ENCODE measurements around the gene MAGI2. TPM values are rescaled to one million over a fixed set of nuclear protein-coding genes. Genes with fewer than 3 reads are reported as not detected.

The MAGI2 gene
- total and polyA plus RNA-seq, 2 donors (not counting 3 experiments of a cell fraction or from before 2014, with no cell fraction given), result 0.28 to 6.0 TPM

DNA sequence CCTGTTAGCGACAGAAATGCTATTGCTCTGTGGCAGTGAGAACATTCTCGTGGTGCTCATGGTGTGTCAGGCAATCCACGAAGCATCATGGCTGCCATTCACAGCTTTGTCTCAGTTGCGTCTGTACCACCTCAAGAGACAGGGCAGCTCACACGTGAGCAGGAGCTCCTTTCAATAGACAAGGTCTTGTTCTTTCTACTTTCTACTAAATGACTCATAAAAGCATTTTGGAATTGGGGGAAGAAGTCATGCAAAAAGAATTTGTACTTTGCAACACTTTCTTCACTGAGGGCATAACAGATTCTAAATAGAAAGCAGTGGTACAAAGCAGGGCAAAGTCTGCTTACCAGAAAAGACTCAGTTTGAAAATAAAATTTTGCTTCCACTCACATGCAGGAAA, 1016.3 kb downstream of the MAGI2 start:
- TF ChIP-seq GATA2 (IDR thresholded peaks at IDR 0.05; ENCODE audit: insufficient read depth, insufficient read length, low read depth, low read length) (no peak), FOS (IDR thresholded peaks at IDR 0.05; ENCODE audit: borderline replicate concordance, insufficient read depth, low read length) (no peak), MYC (IDR thresholded peaks at IDR 0.05; ENCODE audit: low read depth, low read length) (no peak), POLR2AphosphoS5 (IDR thresholded peaks at IDR 0.05; ENCODE audit: insufficient read depth, low read depth, low read length) (no peak), EZH2 (IDR thresholded peaks at IDR 0.05; ENCODE audit: borderline replicate concordance, low read depth, low read length, severe bottlenecking) (no peak), POLR2A (IDR thresholded peaks at IDR 0.05; ENCODE audit: low read depth, low read length) (no peak), JUN (IDR thresholded peaks at IDR 0.05; ENCODE audit: borderline replicate concordance, insufficient read depth, insufficient read length, low read depth) (no peak)
- TF ChIP-seq, protein P1, sequence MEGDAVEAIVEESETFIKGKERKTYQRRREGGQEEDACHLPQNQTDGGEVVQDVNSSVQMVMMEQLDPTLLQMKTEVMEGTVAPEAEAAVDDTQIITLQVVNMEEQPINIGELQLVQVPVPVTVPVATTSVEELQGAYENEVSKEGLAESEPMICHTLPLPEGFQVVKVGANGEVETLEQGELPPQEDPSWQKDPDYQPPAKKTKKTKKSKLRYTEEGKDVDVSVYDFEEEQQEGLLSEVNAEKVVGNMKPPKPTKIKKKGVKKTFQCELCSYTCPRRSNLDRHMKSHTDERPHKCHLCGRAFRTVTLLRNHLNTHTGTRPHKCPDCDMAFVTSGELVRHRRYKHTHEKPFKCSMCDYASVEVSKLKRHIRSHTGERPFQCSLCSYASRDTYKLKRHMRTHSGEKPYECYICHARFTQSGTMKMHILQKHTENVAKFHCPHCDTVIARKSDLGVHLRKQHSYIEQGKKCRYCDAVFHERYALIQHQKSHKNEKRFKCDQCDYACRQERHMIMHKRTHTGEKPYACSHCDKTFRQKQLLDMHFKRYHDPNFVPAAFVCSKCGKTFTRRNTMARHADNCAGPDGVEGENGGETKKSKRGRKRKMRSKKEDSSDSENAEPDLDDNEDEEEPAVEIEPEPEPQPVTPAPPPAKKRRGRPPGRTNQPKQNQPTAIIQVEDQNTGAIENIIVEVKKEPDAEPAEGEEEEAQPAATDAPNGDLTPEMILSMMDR (IDR thresholded peaks at IDR 0.05; ENCODE audit: extremely low read depth in 1 of 2, insufficient read depth in 1 of 2, low read depth in 1 of 2, low read length in 2 of 2), result no peak
- TF ChIP-seq, protein P2, sequence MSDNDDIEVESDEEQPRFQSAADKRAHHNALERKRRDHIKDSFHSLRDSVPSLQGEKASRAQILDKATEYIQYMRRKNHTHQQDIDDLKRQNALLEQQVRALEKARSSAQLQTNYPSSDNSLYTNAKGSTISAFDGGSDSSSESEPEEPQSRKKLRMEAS (IDR thresholded peaks at IDR 0.05; ENCODE audit: insufficient read depth, insufficient read length), result no peak
- DNase-seq (ENCODE audit: low read depth, low spot score) (no peak), FAIRE-seq (no peak)
- Histone ChIP-seq H3K4me3 (replicated peaks in 1 of 3; ENCODE audit: insufficient read depth in 1 of 3, low read depth in 1 of 3, low read length in 3 of 3) (no peak overlapping the region), H3K4me1 (ENCODE audit: control insufficient read depth, extremely low read depth, insufficient read depth, low read length) (no peaks in the 10 kb centered on the region), H3K27ac (ENCODE audit: insufficient read depth, low read depth, low read length) (no peak overlapping the region), H3K79me2 (ENCODE audit: control insufficient read depth, insufficient read depth, low read length) (no peaks in the 10 kb centered on the region), H3K4me2 (ENCODE audit: insufficient read depth, low read length) (no peak overlapping the region), H3K36me3 (ENCODE audit: control insufficient read depth in 2 of 2, extremely low read depth in 1 of 2, insufficient read depth in 2 of 2, low read length in 2 of 2) (no peaks in the 10 kb centered on the region), H4K20me1 (replicated peaks; ENCODE audit: control insufficient read depth, extremely low read depth, insufficient read depth, low read length) (no peaks in the 10 kb centered on the region), H3K9me3 (replicated peaks; ENCODE audit: control insufficient read depth, insufficient read depth, low read length) (no peaks in the 10 kb centered on the region), H3K27me3 (ENCODE audit: control insufficient read depth in 2 of 2, insufficient read depth in 2 of 2, low read length in 2 of 2) (no peaks in the 10 kb centered on the region), H3K9ac (replicated peaks; ENCODE audit: extremely low read depth, insufficient read depth, low read length) (no peak overlapping the region), H2AFZ (ENCODE audit: low read depth, low read length) (no peak overlapping the region), H3K9me1 (replicated peaks; ENCODE audit: control insufficient read depth, extremely low read depth, insufficient read depth, low read length) (no peaks in the 10 kb centered on the region)
- POLR2A ChIA-PET, result no interaction called here
- dilution Hi-C loops (cut with MboI; ENCODE audit: extremely low pct_ligation_motif_present, low sequenced_read_pairs) (no loop called here), intact Hi-C loops (cut with micrococcal nuclease) (no loop called here)
- BruUV-seq (replicated peaks), result no TSS peak
- CTCF ChIA-PET, result no interaction called here
